ENCODE results near the gene IFITM5.
"Not testable (repeated sequence)": the region's sequence is repeated elsewhere in the genome, so short reads cannot be mapped to it uniquely, and the experiment has no call there.

The IFITM5 gene

GRCh38 chr11:327581-327923 lies 28.2 kb upstream of the IFITM5 start:
- no peak for DNase-seq

GRCh38 chr11:326842-327580 lies 27.7 kb upstream of the IFITM5 start:
- DNase-seq: peak; percentile 82

GRCh38 chr11:326592-326841 lies 27.2 kb upstream of the IFITM5 start:
- no peak for DNase-seq

- no peak for DNase-seq
Observed at GRCh38 chr11:325796-326591, 26.7 kb upstream of the IFITM5 start.

- DNase-seq: peak; percentile 13
Observed at GRCh38 chr11:324593-325517, 25.5 kb upstream of the IFITM5 start.

GRCh38 chr11:324156-324555 lies 24.8 kb upstream of the IFITM5 start:
- DNase-seq: no peak

- not testable (repeated sequence) for DNase-seq
Observed at GRCh38 chr11:319888-320273, 20.6 kb upstream of the IFITM5 start.

GRCh38 chr11:319121-319887 lies 20.0 kb upstream of the IFITM5 start:
- not testable (repeated sequence) for DNase-seq

GRCh38 chr11:318405-319120 lies 19.2 kb upstream of the IFITM5 start:
- not testable (repeated sequence) for DNase-seq

- DNase-seq: not testable (repeated sequence)
Observed at GRCh38 chr11:317668-318404, 18.5 kb upstream of the IFITM5 start.

GRCh38 chr11:316891-317301 lies 17.6 kb upstream of the IFITM5 start:
- no peak for DNase-seq

- DNase-seq: no peak
Observed at GRCh38 chr11:316031-316701, 16.8 kb upstream of the IFITM5 start.

GRCh38 chr11:315516-315994 lies 16.2 kb upstream of the IFITM5 start:
- DNase-seq: no peak

GRCh38 chr11:315051-315481 lies 15.7 kb upstream of the IFITM5 start:
- no peak for DNase-seq

- DNase-seq: not testable (repeated sequence)
Observed at GRCh38 chr11:314554-314875, 15.2 kb upstream of the IFITM5 start.

- DNase-seq: peak; percentile 89
Observed at GRCh38 chr11:313787-314553, 14.6 kb upstream of the IFITM5 start, which contains the start of gene IFITM1. IFITM1 (plus strand) TSS chr11:314040; CDS start chr11:314171, 131 bp downstream.

- no peak for DNase-seq
Observed at GRCh38 chr11:313304-313786, 14.0 kb upstream of the IFITM5 start.

- DNase-seq: no peak
Observed at GRCh38 chr11:312092-312816, 12.9 kb upstream of the IFITM5 start.

Measured in MV-4-11 (cell line).